GM21576 (cell line): ENCODE results near the gene SCN11A.

Source experiments
- ATAC-seq: cut with Tn5 transposase; IDR thresholded peaks from one replicate; pipeline ENCODE4 v1.9.1; 2021; ENCODE audit warnings: mild to moderate bottlenecking, moderate library complexity; ENCODE audit not compliant: unreplicated experiment

The SCN11A gene

DNA sequence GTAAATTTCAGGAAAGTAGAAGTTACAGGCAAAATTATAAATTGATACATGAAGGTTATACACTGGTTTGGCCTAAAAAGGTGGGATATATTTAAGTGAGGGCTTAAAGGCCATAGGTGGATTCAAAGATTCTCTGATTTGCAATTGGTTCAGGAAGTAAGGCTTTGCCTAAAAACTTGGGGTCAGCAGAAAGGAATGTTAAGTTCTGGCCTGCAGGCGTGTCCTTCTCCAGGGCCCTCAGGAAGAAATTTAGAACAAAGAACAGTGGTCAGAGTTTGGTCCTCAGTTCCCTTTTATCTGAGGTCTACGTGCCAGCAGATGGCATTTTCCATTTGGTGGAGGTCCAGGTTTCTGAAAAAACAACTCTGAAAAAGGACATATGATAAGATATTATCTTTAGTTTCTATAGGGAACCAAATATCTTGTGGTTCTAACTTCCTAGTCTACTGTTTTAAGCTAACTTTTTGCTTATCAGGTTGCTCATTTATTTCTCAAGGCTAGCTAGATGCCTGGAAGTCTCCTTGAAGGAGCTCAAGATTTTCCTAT lies 40.5 kb downstream of the SCN11A start:
- no peak for ATAC-seq

DNA sequence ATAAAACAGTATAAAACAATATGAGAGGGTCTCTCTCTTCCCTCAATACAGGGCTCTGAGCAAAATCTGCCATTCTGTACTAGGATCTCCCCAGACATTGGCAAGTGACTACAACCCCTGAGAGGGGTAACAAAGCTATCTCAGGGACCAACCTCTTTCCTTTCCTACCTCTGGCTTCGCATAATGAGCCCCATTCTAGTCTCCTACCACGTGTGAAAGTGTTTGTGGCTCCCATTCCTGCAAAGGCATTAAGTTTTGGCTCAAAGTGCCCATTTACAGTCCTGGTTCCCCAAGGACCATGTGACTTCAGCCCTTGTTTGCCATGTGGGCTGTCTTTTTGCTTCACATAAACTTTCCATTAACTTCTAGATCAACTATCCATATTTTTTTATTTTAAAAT lies 46.4 kb downstream of the SCN11A start:
- ATAC-seq, result no peak
